Immature natural killer cell (primary cell): ENCODE results near the gene SLC4A2. TPM values are rescaled to one million over a fixed set of nuclear protein-coding genes. Genes with fewer than 3 reads are reported as not detected.

ENCODE experiments used
- DNase-seq, 3 donors: peaks; one replicate each; pipeline ENCODE4 v3.0.0; 2022; ENCODE audit warnings: mixed read lengths in 1 of 3
- H3K27ac Mint-ChIP-seq, 6 donors: one replicate each; pipeline ENCODE4 v1.8.0; 2020; ENCODE audit warnings: mixed read lengths in 6 of 6, mild to moderate bottlenecking in 5 of 6, inconsistent platforms in 4 of 6, moderate library complexity in 3 of 6
- H3K27me3 Mint-ChIP-seq, 3 donors: one replicate each; pipeline ENCODE4 v1.8.0; 2020 to 2021; ENCODE audit warnings: low read depth in 3 of 3, mild to moderate bottlenecking in 3 of 3, mixed read lengths in 3 of 3, moderate library complexity in 3 of 3, inconsistent platforms in 1 of 3
- H3K36me3 Mint-ChIP-seq, 3 donors: one replicate each; pipeline ENCODE4 v1.8.0; 2020; ENCODE audit warnings: mixed read lengths in 3 of 3, inconsistent platforms in 2 of 3, mild to moderate bottlenecking in 2 of 3
- H3K4me1 Mint-ChIP-seq, 2 donors: one replicate each; pipeline ENCODE4 v1.8.0; 2020; ENCODE audit warnings: inconsistent platforms in 2 of 2, mild to moderate bottlenecking in 2 of 2, mixed read lengths in 2 of 2, moderate library complexity in 1 of 2
- H3K4me3 Mint-ChIP-seq, 5 donors: one replicate each; pipeline ENCODE4 v1.8.0; 2020; ENCODE audit warnings: mild to moderate bottlenecking in 5 of 5, mixed read lengths in 5 of 5, inconsistent platforms in 3 of 5, moderate library complexity in 3 of 5
- H3K9me3 Mint-ChIP-seq, 6 donors: one replicate each; pipeline ENCODE4 v1.8.0; 2020; ENCODE audit warnings: mild to moderate bottlenecking in 6 of 6, mixed read lengths in 6 of 6, inconsistent platforms in 4 of 6, moderate library complexity in 3 of 6
- polyA plus RNA-seq, 3 donors: library from polyadenylated mRNA; unstranded; fragments of 300-500 nt; fragmentation: Illumina TruSeq; gene quantifications; one replicate each; pipeline ENCODE4 v1.2.3, GENCODE V29; 2021

Gene SLC4A2
- polyA plus RNA-seq, 3 donors from 2014 or later: 6.7 to 19.8 (median 10.9) TPM

GRCh38 chr7:151057506-151057988 is 1.8 kb upstream of the SLC4A2 start, which contains the start of gene CDK5:
TSS of gene CDK5 (minus strand) at chr7:151057897. CDS start at chr7:151057848, 49 bp downstream.
- peaks cover 0 to 6% (median 3%) of the 10 kb centered on the region in 3 donors for H3K27me3 Mint-ChIP-seq
- H3K27ac Mint-ChIP-seq: peak within 1 kb of the TSS; percentile 85 to 97 (median 95)

DNA sequence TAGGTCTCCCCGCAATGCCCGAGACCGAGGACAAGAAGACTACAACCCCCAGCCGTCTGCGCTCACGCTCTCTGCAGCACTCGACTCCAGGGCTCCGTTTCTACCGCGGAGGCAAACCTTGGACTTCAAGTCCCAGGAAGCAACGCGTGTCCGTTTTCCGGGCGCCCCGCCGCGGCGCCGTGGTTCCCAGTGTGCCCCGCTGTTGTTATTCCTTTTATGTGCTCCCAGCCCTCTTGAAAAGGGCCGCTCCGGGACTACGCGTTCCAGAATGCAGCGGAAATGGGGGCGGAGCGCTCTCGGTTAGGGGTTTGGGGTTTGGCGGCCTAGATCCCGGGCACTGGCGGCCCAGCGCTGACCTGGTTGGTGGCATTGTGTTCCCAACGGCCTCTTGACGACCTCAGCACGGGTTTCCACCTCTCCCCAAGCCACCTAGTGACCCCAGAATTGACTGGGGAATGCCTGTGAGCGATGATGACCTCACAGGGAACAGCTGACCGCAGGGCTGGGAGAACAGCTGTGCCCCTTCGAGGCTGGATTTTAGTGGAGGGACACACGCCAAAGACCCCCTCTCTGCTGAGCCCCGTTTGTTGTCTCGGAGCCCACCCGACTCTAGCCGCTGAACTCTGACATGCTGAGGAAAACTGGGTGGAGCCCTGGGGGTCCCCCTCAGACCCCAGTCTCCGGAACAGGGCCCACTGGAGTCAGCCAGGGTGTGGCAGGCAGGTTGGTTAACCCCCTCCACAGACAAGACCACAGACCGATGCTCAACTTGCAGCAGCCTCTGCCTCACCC is 1.2 kb upstream of the SLC4A2 start:
- Mint-ChIP-seq H3K27me3 (peaks cover 0 to 6% (median 3%) of the 10 kb centered on the region in 3 donors), H3K27ac (peak overlapping the region; percentile 85 to 97 (median 95)), H3K4me3 (peak overlapping the region; percentile 92 to 95 (median 92)), H3K36me3 (peaks cover 0 to 5% (median 0%) of the 10 kb centered on the region in 3 donors), H3K9me3 (no peaks in the 10 kb centered on the region), H3K4me1 (peaks cover 34 to 42% of the 10 kb centered on the region in 2 donors)
- peak; percentile 93 to 95 (median 94) for DNase-seq

More at GRCh38 chr7:151057506-151057988, 1.8 kb upstream of the SLC4A2 start, which contains the start of gene CDK5:
- peaks cover 3 to 5% (median 4%) of the 10 kb centered on the region in 3 donors for H3K36me3 Mint-ChIP-seq
- H3K4me3 Mint-ChIP-seq: peak within 1 kb of the TSS; percentile 92 to 95 (median 92)
- H3K9me3 Mint-ChIP-seq: no peaks in the 10 kb centered on the region
- no peak for DNase-seq
- peaks cover 35 to 42% of the 10 kb centered on the region in 2 donors for H3K4me1 Mint-ChIP-seq

GRCh38 chr7:151058781-151059366 is 515 bp upstream of the SLC4A2 start:
- DNase-seq: no peak
- Mint-ChIP-seq H3K4me1 (peaks cover 34 to 42% of the 10 kb centered on the region in 2 donors), H3K27me3 (peaks cover 0 to 6% (median 3%) of the 10 kb centered on the region in 3 donors), H3K4me3 (peak overlapping the region; percentile 92 to 95 (median 92)), H3K36me3 (peaks cover 0 to 5% (median 0%) of the 10 kb centered on the region in 3 donors), H3K9me3 (no peaks in the 10 kb centered on the region), H3K27ac (peak overlapping the region; percentile 85 to 97 (median 95))

DNA sequence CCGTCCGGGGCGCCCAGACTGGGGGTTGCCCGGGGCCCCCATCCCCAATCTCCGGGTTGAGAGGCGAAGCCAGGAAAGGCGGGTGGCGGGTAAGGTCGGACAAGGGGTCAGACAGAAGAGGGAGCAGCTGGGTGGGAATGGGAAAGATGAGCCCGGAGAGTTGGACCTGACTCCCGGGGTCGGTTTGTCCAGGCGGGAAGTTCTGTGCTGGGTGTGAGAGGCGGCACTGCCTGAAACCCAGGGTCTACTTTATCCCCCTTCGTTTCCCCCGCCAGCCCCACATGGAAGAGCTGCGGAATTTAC is 675 bp downstream of the SLC4A2 start:
- Mint-ChIP-seq H3K27me3 (peaks cover 0 to 6% (median 3%) of the 10 kb centered on the region in 3 donors), H3K9me3 (no peaks in the 10 kb centered on the region), H3K27ac (peak overlapping the region in 1 of 6 donors; percentile 28), H3K4me3 (peak overlapping the region; percentile 71 to 95 (median 86)), H3K4me1 (peaks cover 34 to 42% of the 10 kb centered on the region in 2 donors), H3K36me3 (peaks cover 0 to under 1% (median 0%) of the 10 kb centered on the region in 3 donors)
- DNase-seq: no peak

DNA sequence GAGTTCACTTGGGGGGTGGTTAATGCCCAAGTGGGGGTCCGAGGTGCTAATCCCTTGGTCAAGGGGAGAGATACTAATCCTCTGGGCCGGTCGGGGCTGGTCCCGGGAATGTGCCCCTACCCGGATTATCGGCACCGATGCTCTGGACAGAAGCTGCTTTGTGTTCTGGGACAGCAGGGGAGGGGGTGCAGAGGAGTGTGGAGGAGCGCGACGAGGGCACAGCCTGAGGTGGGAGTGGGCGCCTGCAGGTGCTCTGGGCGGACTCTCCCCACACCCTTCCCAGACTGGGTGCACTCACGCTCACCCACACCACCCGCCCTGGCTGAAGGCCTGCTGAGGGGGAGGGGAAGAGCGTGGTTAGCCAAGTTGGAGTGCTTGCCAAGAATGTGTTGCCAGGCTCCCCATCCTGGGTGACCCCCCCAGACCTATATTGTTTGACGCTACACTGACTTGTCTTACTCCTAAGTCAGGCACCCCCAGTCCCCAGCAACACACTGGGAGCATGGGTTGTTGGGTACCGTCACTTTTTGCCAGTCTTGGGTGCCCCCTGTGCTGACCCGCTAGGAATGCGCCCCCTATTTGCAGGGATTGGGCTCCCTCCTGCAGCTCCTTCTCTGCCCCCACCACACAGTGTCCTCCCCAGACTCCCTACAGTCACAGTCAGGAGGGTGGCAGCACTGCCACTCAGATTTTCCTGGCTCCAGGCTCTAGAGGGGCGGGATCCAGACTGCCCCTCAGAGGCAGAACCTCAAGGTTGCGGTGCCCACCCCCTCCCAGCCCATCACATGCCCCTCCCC is 1.2 kb downstream of the SLC4A2 start:
- H3K4me3 Mint-ChIP-seq: peak overlapping the region; percentile 71 to 95 (median 86)
- H3K36me3 Mint-ChIP-seq: peaks cover 0 to 4% (median 0%) of the 10 kb centered on the region in 3 donors
- no peak for DNase-seq
- peaks cover 34 to 42% of the 10 kb centered on the region in 2 donors for H3K4me1 Mint-ChIP-seq
- peaks cover 0 to 6% (median 3%) of the 10 kb centered on the region in 3 donors for H3K27me3 Mint-ChIP-seq
- no peaks in the 10 kb centered on the region for H3K9me3 Mint-ChIP-seq
- H3K27ac Mint-ChIP-seq: peak overlapping the region in 3 of 6 donors; percentile 28 to 61 (median 59)

DNA sequence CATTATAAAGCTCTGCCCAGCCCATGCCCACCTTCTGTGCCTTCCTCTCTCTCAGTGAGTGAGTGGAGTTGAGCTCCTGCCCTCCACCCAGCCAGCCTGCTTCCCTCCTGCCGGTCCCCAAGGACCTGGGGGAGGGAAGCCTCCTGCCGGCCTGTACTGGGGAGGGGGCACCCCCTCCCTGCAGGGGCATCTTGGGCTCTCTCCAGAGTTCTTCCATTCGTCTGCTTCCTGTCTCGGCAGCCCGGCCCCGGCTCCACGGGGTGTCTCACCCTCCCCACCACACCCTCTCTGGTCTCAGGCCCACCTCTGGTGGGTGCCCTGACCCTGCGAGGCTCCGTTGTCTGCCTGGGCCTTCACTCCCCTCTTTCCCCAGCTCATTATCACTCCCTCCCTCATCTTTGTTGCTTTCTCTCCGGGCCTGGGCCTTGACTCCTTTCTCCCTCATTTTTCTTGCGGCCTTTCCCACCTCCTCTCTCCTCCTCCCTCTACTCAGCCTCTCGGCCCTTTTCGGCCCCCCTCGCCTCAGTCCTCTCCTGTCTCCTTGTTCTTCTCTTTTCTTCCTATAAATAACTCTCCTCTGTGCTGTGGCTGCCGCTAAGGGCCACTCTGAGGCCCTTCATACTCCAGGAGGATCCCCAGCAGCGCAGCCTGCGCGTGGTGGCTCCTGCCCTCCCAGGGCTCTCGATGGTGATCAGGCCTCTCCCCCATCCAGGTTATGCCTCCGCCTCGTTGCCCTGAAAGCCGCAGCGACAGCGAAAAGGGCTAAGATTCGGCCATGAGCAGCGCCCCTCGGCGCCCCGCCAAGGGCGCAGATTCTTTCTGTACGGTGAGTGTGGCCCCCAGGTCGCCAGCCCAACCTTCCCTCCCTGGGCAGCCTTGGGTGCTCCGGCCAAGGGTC is 2.1 kb downstream of the SLC4A2 start:
- H3K9me3 Mint-ChIP-seq: no peaks in the 10 kb centered on the region
- peaks cover 0 to 6% (median 3%) of the 10 kb centered on the region in 3 donors for H3K27me3 Mint-ChIP-seq
- H3K4me1 Mint-ChIP-seq: peaks cover 34 to 41% of the 10 kb centered on the region in 2 donors
- H3K4me3 Mint-ChIP-seq: peak overlapping the region; percentile 60 to 92 (median 73)
- H3K27ac Mint-ChIP-seq: peak overlapping the region in 4 of 6 donors; percentile 59 to 82 (median 75)
- DNase-seq: no peak
- H3K36me3 Mint-ChIP-seq: peaks cover 0 to 4% (median 0%) of the 10 kb centered on the region in 3 donors

- Mint-ChIP-seq H3K9me3 (no peaks in the 10 kb centered on the region), H3K4me3 (peak overlapping the region in 1 of 5 donors; percentile 9), H3K27ac (no peak overlapping the region), H3K4me1 (peaks cover 32 to 35% of the 10 kb centered on the region in 2 donors), H3K36me3 (peaks cover 0 to 4% (median 0%) of the 10 kb centered on the region in 3 donors), H3K27me3 (peaks cover 0 to 6% (median 3%) of the 10 kb centered on the region in 3 donors)
- DNase-seq: no peak
These were observed 2.7 kb downstream of the SLC4A2 start for GRCh38 chr7:151062111-151062398.

DNA sequence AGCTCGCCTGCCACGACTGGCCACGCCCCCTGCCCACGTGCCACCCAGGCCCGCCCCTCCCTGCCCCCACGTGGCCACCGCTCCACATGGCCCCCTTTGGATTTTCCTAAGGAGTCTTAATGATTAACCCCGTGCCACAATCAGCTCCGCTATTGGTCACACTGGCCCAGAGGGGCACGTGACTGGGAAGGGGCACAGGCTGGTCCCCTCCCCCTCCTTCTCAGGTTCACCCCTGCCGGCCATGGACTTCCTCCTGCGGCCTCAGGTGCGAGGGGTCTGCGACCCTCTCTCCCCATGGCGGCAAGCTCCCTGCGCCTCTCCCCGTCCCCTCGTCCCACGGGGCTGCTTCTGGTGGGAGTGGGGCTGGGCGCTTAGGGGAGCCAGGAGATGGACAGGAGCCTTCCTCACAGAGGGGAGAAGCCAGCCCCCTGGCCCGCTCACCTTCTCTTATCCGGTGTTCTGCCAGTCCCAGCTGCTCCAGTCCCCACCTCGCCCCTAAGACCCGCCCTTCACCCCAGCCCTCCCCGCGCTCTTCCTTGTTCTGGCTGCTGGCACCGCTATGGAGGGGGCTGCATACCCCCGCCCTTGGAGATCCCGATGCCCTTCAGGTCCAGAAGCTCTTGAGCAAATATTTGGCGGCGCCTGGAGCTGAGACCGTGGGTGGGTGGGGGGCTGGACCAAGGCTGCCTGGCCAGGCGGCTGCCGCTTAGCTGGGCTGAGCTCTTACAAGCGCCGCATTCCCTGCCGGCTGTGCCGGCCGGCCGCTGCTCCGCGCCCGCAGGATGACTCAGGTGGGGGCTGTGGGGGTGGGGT is 3.2 kb downstream of the SLC4A2 start:
- H3K4me3 Mint-ChIP-seq: no peak overlapping the region
- peaks cover 0 to 6% (median 3%) of the 10 kb centered on the region in 3 donors for H3K27me3 Mint-ChIP-seq
- DNase-seq: no peak
- peaks cover 26 to 30% of the 10 kb centered on the region in 2 donors for H3K4me1 Mint-ChIP-seq
- no peaks in the 10 kb centered on the region for H3K9me3 Mint-ChIP-seq
- H3K27ac Mint-ChIP-seq: no peak overlapping the region
- H3K36me3 Mint-ChIP-seq: peaks cover 0 to 9% (median 0%) of the 10 kb centered on the region in 3 donors

GRCh38 chr7:151063212-151063561 is 3.8 kb downstream of the SLC4A2 start:
- H3K4me3 Mint-ChIP-seq: no peak overlapping the region

GRCh38 chr7:151064454-151064853 is 5.1 kb downstream of the SLC4A2 start:
- H3K27ac Mint-ChIP-seq: no peak overlapping the region

More at GRCh38 chr7:151063212-151063561, 3.8 kb downstream of the SLC4A2 start:
- DNase-seq: no peak
- Mint-ChIP-seq H3K27me3 (peaks cover 0 to 6% (median 0%) of the 10 kb centered on the region in 3 donors), H3K36me3 (peaks cover 0 to 12% (median 0%) of the 10 kb centered on the region in 3 donors), H3K9me3 (no peaks in the 10 kb centered on the region), H3K27ac (no peak overlapping the region), H3K4me1 (peaks cover 24% of the 10 kb centered on the region in 2 donors)

GRCh38 chr7:151064993-151065392 is 5.6 kb downstream of the SLC4A2 start:
- H3K36me3 Mint-ChIP-seq: peaks cover 0 to 18% (median 4%) of the 10 kb centered on the region in 3 donors
- no peak overlapping the region for H3K4me3 Mint-ChIP-seq
- peaks cover 13% of the 10 kb centered on the region in 2 donors for H3K4me1 Mint-ChIP-seq
- no peaks in the 10 kb centered on the region for H3K9me3 Mint-ChIP-seq
- no peak for DNase-seq
- H3K27ac Mint-ChIP-seq: no peak overlapping the region
- H3K27me3 Mint-ChIP-seq: no peaks in the 10 kb centered on the region

More at GRCh38 chr7:151064454-151064853, 5.1 kb downstream of the SLC4A2 start:
- Mint-ChIP-seq H3K27me3 (no peaks in the 10 kb centered on the region), H3K36me3 (peaks cover 0 to 17% (median 4%) of the 10 kb centered on the region in 3 donors), H3K4me1 (peaks cover 13 to 14% of the 10 kb centered on the region in 2 donors), H3K9me3 (no peaks in the 10 kb centered on the region), H3K4me3 (no peak overlapping the region)
- DNase-seq: no peak

- Mint-ChIP-seq H3K4me1 (peaks cover 8 to 12% of the 10 kb centered on the region in 2 donors), H3K9me3 (no peaks in the 10 kb centered on the region), H3K27ac (no peak overlapping the region), H3K36me3 (peaks cover 0 to 18% (median 4%) of the 10 kb centered on the region in 3 donors), H3K4me3 (no peak overlapping the region), H3K27me3 (no peaks in the 10 kb centered on the region)
- no peak for DNase-seq
These were observed 6.1 kb downstream of the SLC4A2 start for GRCh38 chr7:151065516-151065915.
